Lung (tissue), 16 donors: Measurements from ENCODE around the gene AGL. TPM values are rescaled to one million over a fixed set of nuclear protein-coding genes. Genes with fewer than 3 reads are reported as not detected.
A peak's percentile ranks its signal among the peaks of the same experiment; 100 is the strongest.

Experiments
- ATAC-seq: fragments of 200-7000 bp; cut with Tn5 transposase; one replicate; pipeline ENCODE4 v1.9.1; 2020; ENCODE audit warnings: moderate number of reproducible peaks; ENCODE audit not compliant: insufficient read depth, low FRiP score
- DNase-seq, 3 donors: peaks; one replicate each; pipeline ENCODE4 v3.0.0-alpha.2; 2013 to 2017
- H3K27ac ChIP-seq, 2 donors: one replicate each; pipeline ENCODE4 v1.5.1; 2013; ENCODE audit warnings: mild to moderate bottlenecking in 2 of 2, moderate library complexity in 2 of 2, control low read depth in 1 of 2, inconsistent platforms in 1 of 2, low read depth in 1 of 2, low read length in 1 of 2
- H3K27me3 ChIP-seq, 3 donors: one replicate each; pipeline ENCODE4 v1.5.1; 2013; ENCODE audit warnings: low read length in 2 of 3; ENCODE audit not compliant: control insufficient read depth in 3 of 3, insufficient read depth in 3 of 3
- H3K36me3 ChIP-seq, 4 donors: one replicate each; pipeline ENCODE4 v1.5.1; 2013; ENCODE audit warnings: low read length in 4 of 4, mild to moderate bottlenecking in 1 of 4, moderate library complexity in 1 of 4; ENCODE audit not compliant: control insufficient read depth in 4 of 4, insufficient read depth in 4 of 4
- H3K4me1 ChIP-seq, 5 donors: one replicate each; pipeline ENCODE4 v1.5.1; 2013; ENCODE audit warnings: low read length in 5 of 5, mild to moderate bottlenecking in 2 of 5, moderate library complexity in 1 of 5; ENCODE audit not compliant: control insufficient read depth in 5 of 5, insufficient read depth in 5 of 5
- H3K4me3 ChIP-seq: one replicate; pipeline ENCODE4 v1.5.1; 2013; ENCODE audit warnings: mild to moderate bottlenecking, control low read depth, moderate library complexity
- H3K9ac ChIP-seq, 2 donors: one replicate each; pipeline ENCODE4 v1.5.1; 2013; ENCODE audit warnings: low read length in 2 of 2, control low read depth in 1 of 2; ENCODE audit not compliant: insufficient read depth in 1 of 2
- H3K9me3 ChIP-seq, 4 donors: one replicate each; pipeline ENCODE4 v1.5.1; 2013; ENCODE audit warnings: low read length in 3 of 4, mild to moderate bottlenecking in 1 of 4, moderate library complexity in 1 of 4; ENCODE audit not compliant: control insufficient read depth in 4 of 4, insufficient read depth in 3 of 4
- CTCF ChIP-seq: IDR thresholded peaks from 2 replicates; pipeline ENCODE4 v1.5.1; 2012; ENCODE audit warnings: mild to moderate bottlenecking; ENCODE audit errors: control extremely low read depth, extremely low read depth
- WGBS, 2 donors: extraction: QIAGEN DNeasy Blood & Tissue Kit; methylation state at CpG; one replicate each; pipeline ENCODE4 v1.1.7; 2013; 5-methylcytosine and 5-hydroxymethylcytosine counted together
- long read RNA-seq, 5 donors: transcript quantifications; one replicate each; lab custom pipeline, GENCODE V29; 2026
- polyA plus RNA-seq, 2 donors: library from polyadenylated mRNA; stranded (reverse); fragments of 200-250 nt; gene quantifications; one replicate each; pipeline ENCODE4 v1.2.1, GENCODE V29; 2013
- total RNA-seq, 2 donors: library from RNA; depleted of rRNA in 1 of 2; stranded (reverse); fragments of >200 nt in 1 of 2; gene quantifications; one replicate each; pipeline ENCODE4 v1.2.1, GENCODE V29; 2014 to 2021
- donor health status: control.
- donor health status: control.
- donor health status: Bipolar disorder and iron deficiency.
- donor health status: healthy.
- donor health status: DM: yes; HTN: yes; CAD: no.

The AGL gene
- total RNA-seq, result 10 to 100 TPM; 14.6 to 24.0 TPM
- polyA plus RNA-seq, result 1 to 10 TPM; 4.3 to 7.6 TPM
- long read RNA-seq, donor 1, full-length matches to known transcripts, result 1 of 1 reads
- long read RNA-seq, donor 1, partial matches to known transcripts, result 0 of 1 reads
- long read RNA-seq, donor 1, other reads (novel, unspliced or antisense), result 0 of 1 reads
- long read RNA-seq, donor 2, result 0 reads
- long read RNA-seq, donor 3, full-length matches to known transcripts, result 1 of 1 reads
- long read RNA-seq, donor 3, partial matches to known transcripts, result 0 of 1 reads
- long read RNA-seq, donor 3, other reads (novel, unspliced or antisense), result 0 of 1 reads
- long read RNA-seq, donor 4, result 0 reads
- long read RNA-seq, donor 5, full-length matches to known transcripts, result 1 of 1 reads
- long read RNA-seq, donor 5, partial matches to known transcripts, result 0 of 1 reads
- long read RNA-seq, donor 5, other reads (novel, unspliced or antisense), result 0 of 1 reads

- H3K36me3 ChIP-seq, result peaks cover 0 to 8% (median under 1%) of the 10 kb centered on the region in 4 donors
- H3K4me3 ChIP-seq, result peak within 1 kb of the TSS; percentile 78
- peak; percentile 98 for ATAC-seq
- no peaks in the 10 kb centered on the region for H3K27me3 ChIP-seq
- TF ChIP-seq CTCF, result no peak
- H3K9me3 ChIP-seq, result no peaks in the 10 kb centered on the region
- WGBS, 2 donors, result 0% methylated on average over 64 to 65 of the region's 65 CpGs
- H3K4me1 ChIP-seq, result peaks cover 2 to 18% (median 3%) of the 10 kb centered on the region in 5 donors
- peak within 1 kb of the TSS; percentile 79 to 92 for H3K27ac ChIP-seq
- H3K9ac ChIP-seq, result peak within 1 kb of the TSS; percentile 72 to 94
- peak; percentile 87 to 88 (median 87) for DNase-seq
These were observed at the start of gene AGL for GRCh38 chr1:99849744-99850458. TSS of gene AGL (plus strand) at chr1:99850361. CDS start at chr1:99851043, 682 bp downstream.

- H3K9me3 ChIP-seq, result no peaks in the 10 kb centered on the region
- no peak for ATAC-seq
- 74 to 88% methylated on average over 3 of the region's 3 CpGs for WGBS, 2 donors
These were observed 48.6 kb upstream of the AGL start for GRCh38 chr1:99801584-99801983.

GRCh38 chr1:99806882-99807281 is 43.3 kb upstream of the AGL start:
- Histone ChIP-seq H3K9me3 (no peaks in the 10 kb centered on the region), H3K36me3 (no peaks in the 10 kb centered on the region), H3K4me3 (no peak overlapping the region), H3K27ac (no peak overlapping the region), H3K9ac (no peak overlapping the region), H3K4me1 (peaks cover 0 to 3% (median 0%) of the 10 kb centered on the region in 5 donors), H3K27me3 (peaks cover 0 to 3% (median 0%) of the 10 kb centered on the region in 3 donors)
- 60 to 83% methylated on average over 2 of the region's 2 CpGs for WGBS, 2 donors
- ATAC-seq (no peak), DNase-seq (no peak)
- TF ChIP-seq CTCF, result no peak

More at GRCh38 chr1:99801584-99801983, 48.6 kb upstream of the AGL start:
- H3K27me3 ChIP-seq, result no peaks in the 10 kb centered on the region
- no peak overlapping the region for H3K9ac ChIP-seq
- no peak for DNase-seq
- H3K4me3 ChIP-seq, result no peak overlapping the region
- H3K4me1 ChIP-seq, result peaks cover 0 to 4% (median 0%) of the 10 kb centered on the region in 5 donors
- H3K27ac ChIP-seq, result no peak overlapping the region
- H3K36me3 ChIP-seq, result no peaks in the 10 kb centered on the region
- TF ChIP-seq CTCF, result no peak
